ENCODE data around the gene SRSF1. TPM values are rescaled to one million over a fixed set of nuclear protein-coding genes. Genes with fewer than 3 reads are reported as not detected.

SRSF1 gene
- total RNA-seq, 1 experiment from 2014 or later, result 325 TPM

GRCh38 chr17:57993471-57994365 lies 13.3 kb downstream of the SRSF1 start:
- H3K4me1 ChIP-seq, result peaks cover 44% of the 10 kb centered on the region
- peaks cover 1% of the 10 kb centered on the region; the same call in 1 of the 2 replicates for H3K36me3 ChIP-seq (ENCODE audit: control insufficient read depth, insufficient read depth, low read length)
- no peak for TF ChIP-seq CTCF (IDR thresholded peaks at IDR 0.05; ENCODE audit: insufficient read depth in 1 of 2, low read depth in 1 of 2, low read length in 1 of 2, severe bottlenecking in 1 of 2, unreplicated experiment in 1 of 2)
- Mint-ChIP-seq H3K4me3 (ENCODE audit: unreplicated experiment) (no peak overlapping the region), H3K27me3 (ENCODE audit: insufficient read depth, unreplicated experiment) (no peaks in the 10 kb centered on the region), H3K27ac (ENCODE audit: unreplicated experiment) (no peak overlapping the region), H3K9me3 (ENCODE audit: unreplicated experiment) (no peaks in the 10 kb centered on the region), H3K36me3 (ENCODE audit: insufficient read depth, unreplicated experiment) (peaks cover 82% of the 10 kb centered on the region), H3K4me1 (ENCODE audit: low read depth, unreplicated experiment) (peaks cover 42% of the 10 kb centered on the region)
- DNase-seq, result no peak
- no peak overlapping the region for H3K4me3 ChIP-seq (ENCODE audit: low read depth, low read length)
- no peaks in the 10 kb centered on the region for H3K9me3 ChIP-seq
- ChIA-PET CTCF (interaction anchor here (0.6 to 1.6 kb wide), 10 partner anchors 36 to 135 kb away, joined by 3 to 6 read pairs (median 3); partner anchors contain the start of gene DYNLL2), POLR2A (interaction anchor here (0.6 to 1.6 kb wide), 4 partner anchors 9 to 144 kb away, joined by 3 to 7 read pairs (median 4); partner anchors contain the start of genes MRPS23 and SRSF1)
- no TSS peak for BruUV-seq (replicated peaks)
- intact Hi-C loops (cut with micrococcal nuclease; ENCODE audit: unreplicated experiment), result loop anchor here (2.0 kb wide), 1 partner anchor 143 kb away; the partner anchor contains the start of gene MRPS23
- H3K27me3 ChIP-seq (replicated peaks; ENCODE audit: control insufficient read depth, insufficient read depth, low read length), result no peaks in the 10 kb centered on the region

GRCh38 chr17:57991537-57991936 lies 15.5 kb downstream of the SRSF1 start:
- Histone ChIP-seq H3K36me3 (ENCODE audit: control insufficient read depth, insufficient read depth, low read length) (no peaks in the 10 kb centered on the region), H3K4me1 (peaks cover 44% of the 10 kb centered on the region), H3K9me3 (no peaks in the 10 kb centered on the region), H3K4me3 (ENCODE audit: low read depth, low read length) (no peak overlapping the region), H3K27me3 (replicated peaks; ENCODE audit: control insufficient read depth, insufficient read depth, low read length) (no peaks in the 10 kb centered on the region)
- ChIA-PET POLR2A (interaction anchor here (1.1 kb wide), 1 partner anchor 16 kb away, joined by 4 read pairs; no protein-coding TSS in a partner anchor), CTCF (no interaction called here)
- intact Hi-C loops (cut with micrococcal nuclease; ENCODE audit: unreplicated experiment), result no loop called here
- no peak for TF ChIP-seq CTCF (IDR thresholded peaks at IDR 0.05; ENCODE audit: insufficient read depth in 1 of 2, low read depth in 1 of 2, low read length in 1 of 2, severe bottlenecking in 1 of 2, unreplicated experiment in 1 of 2)
- Mint-ChIP-seq H3K9me3 (ENCODE audit: unreplicated experiment) (no peaks in the 10 kb centered on the region), H3K36me3 (ENCODE audit: insufficient read depth, unreplicated experiment) (peaks cover 79% of the 10 kb centered on the region), H3K4me3 (ENCODE audit: unreplicated experiment) (no peak overlapping the region), H3K4me1 (ENCODE audit: low read depth, unreplicated experiment) (peaks cover 44% of the 10 kb centered on the region), H3K27me3 (ENCODE audit: insufficient read depth, unreplicated experiment) (no peaks in the 10 kb centered on the region), H3K27ac (ENCODE audit: unreplicated experiment) (peak overlapping the region; percentile 37)
- DNase-seq, result no peak
- no TSS peak for BruUV-seq (replicated peaks)

GRCh38 chr17:57990037-57990436 lies 17.0 kb downstream of the SRSF1 start:
- Mint-ChIP-seq H3K4me1 (ENCODE audit: low read depth, unreplicated experiment) (peaks cover 46% of the 10 kb centered on the region), H3K27ac (ENCODE audit: unreplicated experiment) (peak overlapping the region; percentile 88), H3K9me3 (ENCODE audit: unreplicated experiment) (no peaks in the 10 kb centered on the region), H3K4me3 (ENCODE audit: unreplicated experiment) (peak overlapping the region; percentile 97), H3K36me3 (ENCODE audit: insufficient read depth, unreplicated experiment) (peaks cover 68% of the 10 kb centered on the region), H3K27me3 (ENCODE audit: insufficient read depth, unreplicated experiment) (no peaks in the 10 kb centered on the region)
- intact Hi-C loops (cut with micrococcal nuclease; ENCODE audit: unreplicated experiment), result no loop called here
- no TSS peak for BruUV-seq (replicated peaks)
- ChIA-PET POLR2A (interaction anchor here (0.6 kb wide), 1 partner anchor 9 kb away, joined by 3 read pairs; no protein-coding TSS in a partner anchor), CTCF (interaction anchor here (0.8 to 3.1 kb wide), 4 partner anchors 9 to 132 kb away, joined by 4 to 17 read pairs (median 4); no protein-coding TSS in a partner anchor)
- Histone ChIP-seq H3K4me1 (peaks cover 59% of the 10 kb centered on the region), H3K4me3 (ENCODE audit: low read depth, low read length) (no peak overlapping the region), H3K9me3 (no peaks in the 10 kb centered on the region), H3K36me3 (ENCODE audit: control insufficient read depth, insufficient read depth, low read length) (no peaks in the 10 kb centered on the region), H3K27me3 (replicated peaks; ENCODE audit: control insufficient read depth, insufficient read depth, low read length) (no peaks in the 10 kb centered on the region)
- TF ChIP-seq CTCF (IDR thresholded peaks at IDR 0.05; ENCODE audit: insufficient read depth in 1 of 2, low read depth in 1 of 2, low read length in 1 of 2, severe bottlenecking in 1 of 2, unreplicated experiment in 1 of 2), result no peak
- DNase-seq, result no peak
